ENCODE results near the gene LYRM4.

LYRM4 gene

GRCh38 chr6:5241252-5241651, 19.5 kb downstream of the LYRM4 start:
- DNase-seq: no peak

GRCh38 chr6:5238336-5238735, 22.4 kb downstream of the LYRM4 start:
- DNase-seq: no peak

GRCh38 chr6:5237805-5238204, 22.9 kb downstream of the LYRM4 start:
- DNase-seq: no peak

- no peak for DNase-seq
These were observed 24.9 kb downstream of the LYRM4 start for GRCh38 chr6:5235830-5236229.

GRCh38 chr6:5234874-5235273, 25.9 kb downstream of the LYRM4 start:
- DNase-seq: no peak

GRCh38 chr6:5231289-5231688, 29.5 kb downstream of the LYRM4 start:
- DNase-seq: no peak

GRCh38 chr6:5230081-5230480, 30.7 kb downstream of the LYRM4 start:
- no peak for DNase-seq

- DNase-seq: no peak
These were observed 31.4 kb downstream of the LYRM4 start for GRCh38 chr6:5229356-5229755.

GRCh38 chr6:5223309-5223708, 37.4 kb downstream of the LYRM4 start:
- DNase-seq: no peak

GRCh38 chr6:5220443-5220842, 40.3 kb downstream of the LYRM4 start:
- no peak for DNase-seq

- no peak for DNase-seq
These were observed 41.6 kb downstream of the LYRM4 start for GRCh38 chr6:5219011-5219691.

GRCh38 chr6:5217356-5217755, 43.4 kb downstream of the LYRM4 start:
- no peak for DNase-seq

- no peak for DNase-seq
These were observed 45.0 kb downstream of the LYRM4 start for GRCh38 chr6:5215799-5216198.

- no peak for DNase-seq
These were observed 45.6 kb downstream of the LYRM4 start for GRCh38 chr6:5215159-5215558.

- DNase-seq: peak; percentile 54
These were observed 46.1 kb downstream of the LYRM4 start for GRCh38 chr6:5214570-5215052.

GRCh38 chr6:5213836-5214235, 46.9 kb downstream of the LYRM4 start:
- DNase-seq: no peak

- no peak for DNase-seq
These were observed 49.3 kb downstream of the LYRM4 start for GRCh38 chr6:5211492-5211891.

- DNase-seq: no peak
These were observed 52.2 kb downstream of the LYRM4 start for GRCh38 chr6:5208471-5208971.

- no peak for DNase-seq
These were observed 52.7 kb downstream of the LYRM4 start for GRCh38 chr6:5208057-5208456.

GRCh38 chr6:5206920-5207561, 53.7 kb downstream of the LYRM4 start:
- DNase-seq: no peak

GRCh38 chr6:5205877-5206850, 54.6 kb downstream of the LYRM4 start:
- no peak for DNase-seq

- no peak for DNase-seq
These were observed 55.7 kb downstream of the LYRM4 start for GRCh38 chr6:5205035-5205507.

GRCh38 chr6:5204376-5204775, 56.4 kb downstream of the LYRM4 start:
- DNase-seq: no peak
